ENCODE data around the gene AGBL2.

GRCh38 chr11:47726878-47727514, 11.8 kb upstream of the AGBL2 start:
- no peak for TF ChIP-seq POLR2A (IDR thresholded peaks at IDR 0.05)
- TF ChIP-seq, protein P1, sequence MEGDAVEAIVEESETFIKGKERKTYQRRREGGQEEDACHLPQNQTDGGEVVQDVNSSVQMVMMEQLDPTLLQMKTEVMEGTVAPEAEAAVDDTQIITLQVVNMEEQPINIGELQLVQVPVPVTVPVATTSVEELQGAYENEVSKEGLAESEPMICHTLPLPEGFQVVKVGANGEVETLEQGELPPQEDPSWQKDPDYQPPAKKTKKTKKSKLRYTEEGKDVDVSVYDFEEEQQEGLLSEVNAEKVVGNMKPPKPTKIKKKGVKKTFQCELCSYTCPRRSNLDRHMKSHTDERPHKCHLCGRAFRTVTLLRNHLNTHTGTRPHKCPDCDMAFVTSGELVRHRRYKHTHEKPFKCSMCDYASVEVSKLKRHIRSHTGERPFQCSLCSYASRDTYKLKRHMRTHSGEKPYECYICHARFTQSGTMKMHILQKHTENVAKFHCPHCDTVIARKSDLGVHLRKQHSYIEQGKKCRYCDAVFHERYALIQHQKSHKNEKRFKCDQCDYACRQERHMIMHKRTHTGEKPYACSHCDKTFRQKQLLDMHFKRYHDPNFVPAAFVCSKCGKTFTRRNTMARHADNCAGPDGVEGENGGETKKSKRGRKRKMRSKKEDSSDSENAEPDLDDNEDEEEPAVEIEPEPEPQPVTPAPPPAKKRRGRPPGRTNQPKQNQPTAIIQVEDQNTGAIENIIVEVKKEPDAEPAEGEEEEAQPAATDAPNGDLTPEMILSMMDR (IDR thresholded peaks at IDR 0.05) = no peak

Data from lower leg skin (tissue), 3 donors.